ENCODE data around the gene GSG1L. TPM values are rescaled to one million over a fixed set of nuclear protein-coding genes. Genes with fewer than 3 reads are reported as not detected.
"Not testable (repeated sequence)": the region's sequence is repeated elsewhere in the genome, so short reads cannot be mapped to it uniquely, and the experiment has no call there.

The GSG1L gene
- total RNA-seq, 1 donor from 2014 or later: not detected

- DNase-seq (ENCODE audit: low read depth in 2 of 2): no peak
These were observed 160.4 kb downstream of the GSG1L start for GRCh38 chr16:27903046-27903655.

DNA sequence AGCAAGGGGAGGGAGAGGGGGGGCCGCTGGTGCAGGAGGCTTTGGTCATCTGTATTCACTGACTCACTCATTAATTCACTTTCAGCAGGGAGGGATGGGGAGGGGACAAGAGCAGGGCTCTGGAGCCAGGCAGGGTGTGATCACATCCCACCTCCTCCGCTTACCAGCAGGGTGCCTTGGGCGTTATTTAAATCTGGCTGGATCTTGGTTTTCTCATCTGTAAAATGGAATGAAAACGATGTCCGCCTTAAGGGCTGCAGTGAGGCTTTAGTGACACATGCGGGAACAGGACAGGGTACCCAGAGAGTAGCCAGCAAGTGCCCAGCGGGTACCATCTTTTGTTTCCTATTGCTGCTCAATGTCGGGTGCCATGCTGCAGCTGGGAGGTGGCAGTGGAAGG lies 161.0 kb downstream of the GSG1L start:
- no peak for DNase-seq (ENCODE audit: low read depth in 2 of 2)

GRCh38 chr16:27901956-27902355 lies 161.6 kb downstream of the GSG1L start:
- no peak for DNase-seq (ENCODE audit: low read depth in 2 of 2)

DNA sequence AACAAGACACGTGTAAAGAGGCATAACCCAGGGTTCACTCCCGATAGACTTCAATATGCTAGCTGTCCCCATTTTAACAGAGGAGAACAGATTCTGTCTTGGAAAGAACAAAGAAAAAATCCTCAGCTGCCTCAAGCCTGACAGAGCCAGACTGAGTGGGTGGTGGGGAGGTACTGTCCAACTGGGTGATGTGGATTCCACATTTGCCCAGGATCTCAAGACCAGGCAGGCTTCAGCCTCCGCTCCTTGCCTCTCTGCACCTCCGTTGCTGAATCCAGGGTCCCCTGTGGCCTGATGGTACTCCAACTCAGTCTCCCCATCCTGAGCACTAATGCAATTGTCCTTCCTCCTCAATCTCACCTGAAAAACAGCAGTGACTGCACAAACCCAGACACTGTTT lies 163.8 kb downstream of the GSG1L start:
- no peak for DNase-seq (ENCODE audit: low read depth in 2 of 2)

DNA sequence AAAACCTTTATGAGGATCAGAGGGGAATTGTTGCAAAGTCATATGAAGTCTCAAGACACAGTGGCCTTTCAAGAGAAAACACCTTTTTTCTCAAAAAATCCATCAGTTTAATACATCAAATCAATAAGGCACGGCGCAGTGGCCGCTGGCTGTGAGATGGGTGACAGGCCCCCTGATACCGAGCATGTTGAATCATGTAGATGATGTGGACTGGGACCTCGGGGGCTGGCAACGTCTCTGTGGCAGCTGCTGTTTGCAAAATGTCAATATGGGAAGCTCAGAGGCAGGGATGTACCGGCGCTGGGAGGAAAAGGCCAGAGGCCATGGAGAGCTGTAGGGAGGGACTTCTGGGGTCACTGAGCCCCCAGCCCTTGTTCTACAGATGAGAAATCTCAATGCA lies 169.1 kb downstream of the GSG1L start:
- no peak for DNase-seq (ENCODE audit: low read depth in 2 of 2)

- no peak for DNase-seq (ENCODE audit: low read depth in 2 of 2)
These were observed 170.6 kb downstream of the GSG1L start for GRCh38 chr16:27892879-27893278.

DNA sequence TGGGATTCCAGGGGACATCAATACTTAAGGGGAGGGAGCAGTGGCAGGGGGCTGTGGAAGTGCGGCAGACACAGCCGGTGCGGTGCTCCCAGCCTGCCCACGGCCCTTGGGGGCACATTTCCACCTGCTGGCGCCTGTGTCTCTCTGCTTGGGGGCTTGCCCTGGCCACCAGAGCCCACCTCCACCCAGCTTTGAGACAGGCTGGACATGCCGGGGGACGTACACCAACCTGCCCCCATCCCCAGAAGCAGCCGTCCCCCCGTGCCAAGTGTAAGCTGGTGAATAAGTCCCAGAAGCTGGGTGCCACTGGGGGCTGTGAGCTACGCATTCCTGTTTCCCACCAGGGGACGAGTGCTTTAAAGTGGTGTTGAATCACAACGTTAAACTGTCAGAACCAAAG lies 172.6 kb downstream of the GSG1L start:
- DNase-seq (ENCODE audit: low read depth in 2 of 2): no peak

DNA sequence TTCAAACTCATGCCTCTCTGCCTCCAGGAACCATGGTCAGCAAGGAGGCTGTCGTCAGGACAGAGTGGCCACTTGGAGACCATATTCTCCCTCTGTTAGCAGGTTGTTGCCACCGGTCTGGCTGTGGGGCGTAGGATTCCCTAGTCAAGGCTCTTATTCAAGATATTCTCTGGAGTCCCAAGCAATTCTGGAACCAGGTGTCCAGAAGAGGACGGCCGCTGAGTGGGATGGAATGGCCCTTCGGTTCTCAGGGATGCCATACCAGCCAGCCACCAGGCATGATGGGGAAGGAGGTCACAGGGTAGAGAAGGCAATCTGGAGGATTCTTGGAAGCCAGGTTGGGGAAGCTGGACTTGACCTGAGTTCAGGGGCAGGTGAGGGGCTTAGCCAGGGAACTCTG lies 173.5 kb downstream of the GSG1L start:
- DNase-seq (ENCODE audit: low read depth in 2 of 2): no peak

DNA sequence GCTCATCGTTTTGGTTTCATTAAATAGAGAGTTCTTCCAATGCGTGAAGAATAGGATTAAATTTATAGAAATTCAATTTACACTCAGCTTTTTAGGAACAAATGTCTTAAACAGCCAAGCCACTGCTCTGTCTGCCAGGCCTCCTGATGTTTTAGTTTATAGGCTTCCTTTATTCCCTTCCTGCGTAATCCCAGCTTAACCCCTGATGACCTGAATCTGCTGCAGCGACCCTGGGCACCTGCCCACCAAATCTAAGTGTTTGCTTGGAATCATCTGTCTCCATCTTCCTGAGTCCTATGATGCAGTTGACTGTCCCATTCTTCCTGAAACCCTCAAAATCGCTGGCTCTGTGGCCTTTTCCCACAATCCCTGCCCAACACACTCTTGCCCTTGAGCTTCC lies 179.9 kb downstream of the GSG1L start:
- no peak for DNase-seq (ENCODE audit: low read depth in 2 of 2)

- no peak for DNase-seq (ENCODE audit: low read depth in 2 of 2)
These were observed 183.2 kb downstream of the GSG1L start for GRCh38 chr16:27880287-27880686.

DNA sequence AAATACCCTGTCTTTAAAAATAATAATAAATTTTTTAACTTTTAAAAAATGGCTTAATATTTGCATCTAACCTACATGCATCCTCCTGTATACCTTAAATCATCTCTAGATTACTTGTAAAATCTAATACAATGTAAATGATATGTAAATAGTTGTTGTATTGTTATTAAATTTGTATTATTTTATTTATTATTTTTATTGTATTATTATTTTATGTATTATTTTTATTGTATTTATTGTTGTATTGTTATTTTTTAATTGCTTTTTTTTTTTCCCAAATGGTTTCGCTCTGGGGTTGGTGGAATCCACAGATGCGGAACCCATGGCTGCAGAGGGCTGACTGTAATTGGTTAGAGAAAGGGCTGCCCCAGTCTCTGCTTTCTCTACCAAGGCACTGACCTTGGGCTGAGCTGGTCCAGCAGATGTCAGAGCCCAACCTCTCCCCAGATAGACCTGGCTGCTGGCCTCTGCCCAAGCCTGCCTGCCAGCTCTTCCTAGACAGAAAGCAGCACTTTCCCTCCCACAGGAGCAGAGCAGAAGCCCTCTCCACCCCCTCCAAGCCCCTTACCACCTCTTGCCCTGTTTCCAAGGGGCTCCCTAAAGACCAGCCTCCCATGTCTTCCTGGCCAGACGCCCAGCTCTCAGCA lies 183.8 kb downstream of the GSG1L start:
- DNase-seq (ENCODE audit: low read depth in 2 of 2): no peak

GRCh38 chr16:27872627-27873026 lies 190.9 kb downstream of the GSG1L start:
- not testable (repeated sequence) for DNase-seq (ENCODE audit: low read depth in 2 of 2)

DNA sequence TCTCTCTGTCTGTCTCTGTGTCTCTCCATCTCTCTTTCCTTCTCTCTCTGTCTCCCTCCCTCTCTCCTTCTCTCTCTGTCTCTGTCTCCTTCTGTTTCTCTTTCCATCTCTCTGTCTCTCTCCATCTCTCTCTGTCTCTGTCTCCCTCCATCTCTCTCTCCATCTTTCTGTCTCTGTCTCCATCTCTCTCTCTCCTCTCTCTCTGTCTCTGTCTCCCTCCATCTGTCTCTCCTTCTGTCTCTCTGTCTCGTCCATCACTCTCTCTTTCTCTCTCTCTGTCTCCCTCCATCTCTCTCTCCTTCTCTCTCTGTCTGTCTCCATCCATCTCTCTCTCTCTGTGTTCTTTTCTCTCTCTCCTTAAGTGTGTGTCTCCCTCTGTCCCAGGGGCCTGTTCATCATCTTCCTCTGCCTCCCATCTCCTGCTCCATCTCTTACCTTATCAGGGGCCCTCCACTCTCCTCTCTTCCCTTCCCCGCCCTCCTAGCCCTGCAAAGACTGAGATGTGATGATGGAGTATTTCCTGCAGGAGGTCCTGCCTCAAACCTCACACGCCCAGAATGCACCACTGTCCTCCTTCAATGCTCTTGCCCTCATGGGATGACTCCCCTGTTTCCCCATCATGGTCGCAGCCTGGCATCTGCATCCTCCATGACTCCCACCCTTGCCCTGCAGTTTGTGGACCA lies 193.3 kb downstream of the GSG1L start:
- DNase-seq (ENCODE audit: low read depth in 2 of 2): no peak

- no peak for DNase-seq (ENCODE audit: low read depth in 2 of 2)
These were observed 194.1 kb downstream of the GSG1L start for GRCh38 chr16:27869411-27869810.

- DNase-seq (ENCODE audit: low read depth in 2 of 2): no peak
These were observed 195.3 kb downstream of the GSG1L start for GRCh38 chr16:27868180-27868579.

- DNase-seq (ENCODE audit: low read depth in 2 of 2): peak; percentile 40 to 80
These were observed 196.1 kb downstream of the GSG1L start for GRCh38 chr16:27867122-27868110.

DNA sequence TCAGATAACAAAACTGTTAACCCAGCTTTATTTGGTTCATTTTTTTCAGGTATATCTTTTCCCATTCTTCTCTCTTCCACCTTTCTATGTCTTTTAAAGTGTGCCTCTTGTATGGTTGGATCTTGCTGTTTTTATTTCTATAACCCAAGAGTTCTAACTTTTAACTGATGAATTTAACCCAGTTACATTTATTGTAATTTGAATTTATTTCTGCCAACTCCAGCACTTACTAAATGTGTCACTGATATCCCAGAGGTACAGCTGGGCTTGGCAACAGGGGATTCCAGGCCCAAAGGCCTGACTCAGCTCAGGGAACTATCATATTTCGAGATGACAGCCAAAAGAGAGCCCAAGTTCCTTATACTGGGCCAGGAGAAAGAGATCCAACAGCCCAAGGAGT lies 200.1 kb downstream of the GSG1L start:
- DNase-seq (ENCODE audit: low read depth in 2 of 2): no peak

- no peak for DNase-seq (ENCODE audit: low read depth in 2 of 2)
These were observed 200.6 kb downstream of the GSG1L start for GRCh38 chr16:27862953-27863352.

GRCh38 chr16:27860091-27860490 lies 203.4 kb downstream of the GSG1L start:
- DNase-seq (ENCODE audit: low read depth in 2 of 2): no peak

- no peak for DNase-seq (ENCODE audit: low read depth in 2 of 2)
These were observed 204.5 kb downstream of the GSG1L start for GRCh38 chr16:27859020-27859419.

DNA sequence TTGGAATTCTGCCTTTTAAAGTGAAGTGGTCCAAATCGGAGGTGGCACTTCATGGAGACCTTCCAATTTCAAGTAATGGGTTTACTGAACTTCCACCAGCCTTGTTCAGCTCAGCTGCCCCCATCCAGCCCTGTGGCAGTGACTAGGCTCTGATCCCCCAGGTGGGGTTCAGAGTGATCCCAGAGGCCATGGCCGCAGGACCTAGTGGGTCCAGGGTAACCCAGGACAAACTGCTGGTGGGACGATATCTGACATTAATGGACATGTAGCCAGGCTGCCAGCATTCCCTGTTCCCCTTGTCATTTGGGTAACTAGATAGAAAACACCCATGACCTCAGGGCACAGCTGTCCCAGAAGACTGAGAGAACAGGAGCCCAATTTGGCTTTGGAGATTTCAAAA lies 209.9 kb downstream of the GSG1L start:
- no peak for DNase-seq (ENCODE audit: low read depth in 2 of 2)

DNA sequence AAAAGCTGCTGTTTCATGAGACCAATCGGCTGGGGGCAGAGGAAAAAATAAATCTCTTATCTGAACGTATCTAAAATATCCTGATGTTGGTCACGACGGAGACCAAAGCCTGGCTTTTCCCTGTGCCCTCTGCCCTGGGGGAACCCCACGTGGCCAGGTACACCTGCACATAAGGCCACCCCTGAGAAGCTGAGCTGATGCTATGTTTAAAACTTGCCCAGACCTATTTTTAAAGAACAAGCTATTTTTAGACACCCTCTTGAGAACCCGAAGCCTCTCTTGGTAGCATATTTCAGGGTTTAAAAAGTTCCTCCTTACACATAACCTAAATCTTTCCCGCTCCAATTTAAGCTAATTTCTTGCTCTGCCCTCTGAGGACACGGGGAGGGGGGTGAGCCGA lies 210.4 kb downstream of the GSG1L start:
- no peak for DNase-seq (ENCODE audit: low read depth in 2 of 2)
